AG09309 (cell line): ENCODE measurements around the gene SFXN4.

Source experiments
- DNase-seq: peaks from one replicate; pipeline ENCODE4 v3.0.0-alpha.2; 2010; ENCODE audit warnings: low read depth
- H3K4me3 ChIP-seq: 2 replicates; pipeline ENCODE4 v1.5.1; 2011; ENCODE audit warnings: mild to moderate bottlenecking, low read depth, low read length, moderate library complexity; ENCODE audit not compliant: control insufficient read depth
- TF ChIP-seq, protein P1 (sequence below): IDR thresholded peaks from 2 replicates; pipeline ENCODE4 v1.5.1; 2011; ENCODE audit warnings: mild to moderate bottlenecking, low read depth, low read length, inconsistent platforms; ENCODE audit not compliant: insufficient read depth, control insufficient read depth; ENCODE audit errors: missing control alignments

SFXN4 gene

DNA sequence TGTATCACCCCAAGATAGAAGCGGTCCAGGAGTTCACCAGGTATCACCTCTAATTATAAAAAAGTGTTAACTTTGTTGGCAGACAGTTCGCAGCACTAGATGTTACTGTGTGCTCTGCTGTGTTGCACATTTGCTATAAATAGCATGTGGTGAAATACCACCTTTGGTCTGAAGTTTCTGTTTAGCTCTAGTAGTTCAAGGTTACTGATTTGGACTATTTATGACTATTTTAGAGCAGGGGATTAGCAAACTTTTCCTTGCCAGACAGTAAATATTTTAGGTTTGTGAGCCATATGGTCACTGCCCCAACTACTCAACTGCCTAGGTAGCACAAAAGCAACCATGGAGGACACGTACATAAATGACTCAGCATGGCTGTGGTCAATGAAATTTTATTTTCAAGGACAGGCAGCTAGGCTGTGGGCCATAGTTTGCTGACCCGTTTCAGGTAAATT, 45.1 kb downstream of the SFXN4 start:
- H3K4me3 ChIP-seq: no peak overlapping the region
- peak; percentile 87 for DNase-seq

DNA sequence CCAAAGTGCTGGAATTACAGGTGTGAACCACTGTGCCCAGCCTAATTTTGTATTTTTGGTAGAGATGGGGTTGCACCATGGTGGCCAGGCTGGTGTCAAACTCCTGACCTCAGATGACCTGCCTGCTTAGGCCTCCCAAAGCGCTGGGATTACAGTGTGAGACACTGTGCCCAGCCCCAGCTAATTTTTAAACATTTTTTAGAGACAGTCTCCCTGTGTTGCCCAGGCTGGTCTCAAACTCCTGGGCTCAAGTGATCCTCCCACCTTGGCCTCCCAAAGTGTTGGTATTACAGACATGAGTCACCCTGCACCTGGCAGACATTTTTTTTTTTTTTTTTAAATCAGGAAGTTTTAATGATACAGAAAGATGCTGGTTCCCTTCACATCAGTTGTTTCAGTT, 46.1 kb downstream of the SFXN4 start:
- H3K4me3 ChIP-seq: no peak overlapping the region
- no peak for DNase-seq
- TF ChIP-seq, protein P1, sequence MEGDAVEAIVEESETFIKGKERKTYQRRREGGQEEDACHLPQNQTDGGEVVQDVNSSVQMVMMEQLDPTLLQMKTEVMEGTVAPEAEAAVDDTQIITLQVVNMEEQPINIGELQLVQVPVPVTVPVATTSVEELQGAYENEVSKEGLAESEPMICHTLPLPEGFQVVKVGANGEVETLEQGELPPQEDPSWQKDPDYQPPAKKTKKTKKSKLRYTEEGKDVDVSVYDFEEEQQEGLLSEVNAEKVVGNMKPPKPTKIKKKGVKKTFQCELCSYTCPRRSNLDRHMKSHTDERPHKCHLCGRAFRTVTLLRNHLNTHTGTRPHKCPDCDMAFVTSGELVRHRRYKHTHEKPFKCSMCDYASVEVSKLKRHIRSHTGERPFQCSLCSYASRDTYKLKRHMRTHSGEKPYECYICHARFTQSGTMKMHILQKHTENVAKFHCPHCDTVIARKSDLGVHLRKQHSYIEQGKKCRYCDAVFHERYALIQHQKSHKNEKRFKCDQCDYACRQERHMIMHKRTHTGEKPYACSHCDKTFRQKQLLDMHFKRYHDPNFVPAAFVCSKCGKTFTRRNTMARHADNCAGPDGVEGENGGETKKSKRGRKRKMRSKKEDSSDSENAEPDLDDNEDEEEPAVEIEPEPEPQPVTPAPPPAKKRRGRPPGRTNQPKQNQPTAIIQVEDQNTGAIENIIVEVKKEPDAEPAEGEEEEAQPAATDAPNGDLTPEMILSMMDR: no peak

More for the DNA sequence above, 45.1 kb downstream of the SFXN4 start:
- TF ChIP-seq, protein P1: no peak

DNA sequence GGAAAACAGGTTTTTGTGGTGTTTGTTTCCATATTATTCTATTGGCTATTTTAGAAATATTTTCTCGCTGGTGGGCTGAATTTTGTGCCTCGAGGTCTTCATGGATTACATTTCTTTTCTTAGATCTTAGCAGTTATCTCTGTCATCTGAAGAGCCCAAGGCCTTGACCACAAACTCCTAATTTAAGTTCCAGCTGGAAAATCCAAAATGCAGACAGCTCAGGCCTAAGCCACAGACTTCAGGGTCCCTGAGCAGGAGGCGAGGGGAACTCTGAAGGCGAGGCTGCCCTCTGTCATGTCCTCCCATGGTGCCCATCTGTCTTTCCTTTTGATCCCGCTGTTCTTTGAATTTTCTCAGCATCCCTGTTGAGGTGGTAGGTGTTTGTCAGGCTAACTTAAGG, 47.3 kb downstream of the SFXN4 start:
- DNase-seq: no peak
- no peak overlapping the region for H3K4me3 ChIP-seq
- TF ChIP-seq, protein P1: no peak

DNA sequence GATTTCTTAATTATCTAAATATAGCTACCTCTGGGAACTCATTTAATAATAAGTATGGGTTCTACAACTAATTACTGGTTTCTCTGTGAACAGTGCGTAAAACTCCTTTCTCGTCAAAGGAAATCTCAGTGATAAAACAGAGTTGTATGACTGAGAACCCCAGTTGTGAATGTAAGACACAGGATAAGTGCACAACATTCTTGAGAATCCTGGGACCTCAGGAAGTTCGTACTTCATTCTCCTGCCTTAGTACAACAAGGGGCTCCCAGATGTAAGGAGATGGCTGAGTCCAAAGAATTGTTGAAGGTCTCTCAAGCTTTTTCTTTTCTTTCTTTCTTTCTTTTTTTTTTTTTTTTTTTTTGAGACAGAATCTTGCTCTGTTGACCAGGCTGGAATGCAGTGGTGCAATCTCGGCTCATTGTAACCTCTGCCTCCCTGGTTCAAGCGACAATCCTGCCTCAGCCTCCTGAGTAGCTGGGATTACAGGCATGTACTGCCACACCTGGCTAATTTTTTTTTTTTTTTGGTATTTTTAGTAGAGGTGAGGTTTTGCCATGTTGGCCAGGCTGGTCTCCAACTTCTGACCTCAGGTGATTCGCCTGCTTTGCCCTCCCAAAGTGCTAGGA, 49.1 kb downstream of the SFXN4 start:
- DNase-seq: no peak
- TF ChIP-seq, protein P1: no peak
- no peak overlapping the region for H3K4me3 ChIP-seq

DNA sequence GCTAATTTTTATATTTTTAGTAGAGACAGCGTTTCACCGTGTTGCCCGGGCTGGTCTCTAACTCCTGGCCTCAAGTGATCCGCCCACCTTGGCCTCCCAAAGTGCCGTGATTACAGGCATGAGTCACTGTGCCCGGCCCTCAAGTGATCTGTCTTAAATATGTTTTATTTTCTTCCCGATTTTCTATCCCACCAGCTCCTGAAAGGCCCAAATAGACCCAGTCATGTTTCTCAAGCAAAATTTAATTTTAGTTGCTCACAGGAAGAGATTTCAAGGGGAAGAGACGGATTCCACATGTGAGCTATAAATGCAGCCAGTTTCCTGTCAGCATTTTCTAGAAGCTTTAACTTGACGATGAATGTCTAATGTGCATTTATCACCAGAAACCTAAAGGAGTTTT, 49.6 kb downstream of the SFXN4 start:
- H3K4me3 ChIP-seq: no peak overlapping the region
- TF ChIP-seq, protein P1: no peak
- no peak for DNase-seq

DNA sequence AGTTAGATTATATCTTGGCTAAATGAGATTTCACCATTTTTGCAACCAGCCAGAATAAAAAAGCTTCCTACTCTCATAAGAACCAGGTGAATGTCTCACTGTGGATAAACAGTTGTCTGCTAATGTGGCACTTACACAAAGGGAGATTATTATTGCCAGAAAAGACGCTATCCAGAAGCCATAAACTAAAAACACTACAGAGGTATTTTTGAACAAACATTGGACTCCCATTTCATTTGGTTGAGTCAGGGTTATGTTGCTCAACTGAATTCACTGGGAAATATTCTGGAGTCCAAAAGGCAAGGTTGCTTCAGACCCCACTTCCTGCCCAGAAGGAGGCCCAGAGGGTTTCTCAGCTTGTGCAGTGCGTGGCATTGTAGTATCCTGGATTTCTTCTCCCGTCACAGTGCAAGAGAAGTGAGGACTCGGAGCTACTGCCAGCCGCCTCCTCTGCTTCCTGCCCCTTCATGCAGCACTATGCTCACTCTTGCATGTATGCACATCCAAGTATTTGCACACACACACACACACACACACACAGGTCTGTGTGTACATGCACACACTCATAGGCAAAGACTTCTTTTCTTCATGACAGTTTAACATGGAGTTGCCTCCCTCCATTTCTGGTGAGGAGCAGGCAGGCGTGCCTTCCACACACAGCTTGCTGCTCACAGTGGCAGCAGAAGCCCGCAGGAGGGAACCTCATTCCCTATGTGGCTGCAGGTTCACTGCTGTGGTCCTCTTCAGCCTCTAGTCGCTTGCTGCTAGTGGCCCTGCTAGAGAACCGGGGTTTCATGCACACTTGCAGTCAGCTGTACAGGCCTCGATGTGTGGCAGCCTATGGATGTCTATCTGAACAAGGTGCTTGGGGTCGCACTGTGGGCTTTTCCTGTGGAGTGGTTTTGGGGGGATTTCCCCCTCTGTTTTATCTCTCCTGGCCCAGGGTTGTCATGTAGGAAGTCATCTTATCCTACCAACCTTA, 51.5 kb downstream of the SFXN4 start:
- DNase-seq: peak; percentile 95
- no peak overlapping the region for H3K4me3 ChIP-seq
- TF ChIP-seq, protein P1: no peak
